SK-N-DZ (cell line): Measurements from ENCODE around the gene LIPM.
"Not testable (repeated sequence)": the region's sequence is repeated elsewhere in the genome, so short reads cannot be mapped to it uniquely, and the experiment has no call there.

ENCODE experiments used
- DNase-seq: peaks from one replicate; pipeline ENCODE4 v3.0.0-alpha.2; 2015; ENCODE audit warnings: low spot score

Gene LIPM

DNA sequence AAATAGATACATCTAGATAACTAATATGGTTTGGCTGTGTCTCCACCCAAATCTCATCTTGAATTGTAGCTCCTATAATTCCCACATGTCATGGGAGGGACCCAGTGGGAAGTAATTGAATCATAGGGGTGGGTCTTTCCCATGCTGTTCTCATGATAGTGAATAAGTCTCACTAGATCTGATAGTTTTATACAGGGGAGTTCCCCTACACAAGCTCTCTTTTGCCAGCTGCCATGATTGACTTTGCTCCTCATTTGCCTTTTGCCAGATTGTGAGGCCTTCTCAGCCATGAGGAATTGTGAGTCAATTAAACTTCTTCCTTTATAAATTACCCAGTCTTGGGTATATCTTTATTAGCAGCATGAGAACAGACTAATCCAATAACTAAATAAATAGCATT is 35.1 kb downstream of the LIPM start:
- DNase-seq, result not testable (repeated sequence)

DNA sequence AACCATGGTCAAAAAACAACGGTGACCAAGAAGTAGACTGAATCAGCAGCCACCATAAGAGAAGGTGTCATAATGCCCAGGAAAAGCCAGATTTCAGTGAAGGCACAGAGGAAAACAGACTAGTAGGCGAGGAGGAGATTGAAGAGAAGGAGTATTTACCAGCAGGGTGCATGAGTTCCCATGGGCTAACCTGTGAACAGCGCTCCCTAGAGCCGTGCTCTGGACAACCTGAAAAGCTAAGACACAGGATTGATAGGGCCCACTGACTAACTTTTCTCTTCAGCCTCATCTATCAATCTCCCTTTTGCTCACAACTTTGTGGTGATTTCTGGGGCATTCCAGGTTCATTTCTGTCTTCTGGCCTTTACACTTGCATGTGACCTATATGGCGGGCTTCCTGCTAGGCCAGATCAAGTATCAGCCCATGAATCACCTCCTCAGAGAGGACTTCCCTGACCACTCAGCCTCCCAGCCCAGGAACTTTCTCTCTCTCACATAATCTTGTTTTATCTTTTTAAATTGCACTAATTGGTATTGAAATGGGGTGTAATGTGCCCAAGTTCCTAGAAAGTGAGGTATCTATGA is 36.3 kb downstream of the LIPM start:
- no peak for DNase-seq

DNA sequence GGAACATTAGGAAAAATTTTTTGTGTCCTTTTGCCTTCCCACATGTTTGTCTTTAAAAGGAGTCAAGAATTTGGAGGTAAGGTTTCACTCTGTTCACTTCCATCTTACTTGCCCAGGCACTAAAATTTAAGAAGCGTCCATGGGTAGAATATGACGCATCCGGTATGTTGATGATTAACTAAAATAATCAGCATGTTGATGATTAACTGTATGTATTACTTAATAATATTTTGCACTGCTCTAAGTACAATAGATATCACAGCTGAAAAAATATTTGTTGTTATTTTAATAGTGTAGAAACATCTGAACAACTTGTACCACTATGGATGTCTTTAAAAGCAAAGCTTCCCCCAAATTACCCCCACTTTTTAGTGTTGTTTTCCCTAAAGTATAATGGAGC is 37.6 kb downstream of the LIPM start:
- DNase-seq, result no peak

DNA sequence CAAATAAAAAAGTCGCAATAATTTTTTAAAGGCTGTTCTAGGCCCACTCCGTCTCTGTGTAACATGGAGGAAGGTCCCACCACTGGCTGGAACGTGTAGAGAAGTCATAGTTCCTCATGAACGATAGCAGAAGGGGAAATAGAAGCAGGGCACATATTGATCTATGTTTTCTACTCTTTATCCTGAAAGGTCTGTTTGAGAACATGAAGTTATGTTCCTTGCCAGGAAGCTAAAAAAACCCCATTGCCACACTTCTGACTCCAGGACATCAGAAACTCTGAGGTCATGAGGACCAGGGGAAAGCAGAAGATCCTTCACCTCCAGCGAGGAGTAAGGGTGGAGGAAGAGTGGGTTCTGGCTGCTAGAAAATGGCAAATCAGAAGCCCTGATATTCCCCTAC is 38.4 kb downstream of the LIPM start:
- no peak for DNase-seq

DNA sequence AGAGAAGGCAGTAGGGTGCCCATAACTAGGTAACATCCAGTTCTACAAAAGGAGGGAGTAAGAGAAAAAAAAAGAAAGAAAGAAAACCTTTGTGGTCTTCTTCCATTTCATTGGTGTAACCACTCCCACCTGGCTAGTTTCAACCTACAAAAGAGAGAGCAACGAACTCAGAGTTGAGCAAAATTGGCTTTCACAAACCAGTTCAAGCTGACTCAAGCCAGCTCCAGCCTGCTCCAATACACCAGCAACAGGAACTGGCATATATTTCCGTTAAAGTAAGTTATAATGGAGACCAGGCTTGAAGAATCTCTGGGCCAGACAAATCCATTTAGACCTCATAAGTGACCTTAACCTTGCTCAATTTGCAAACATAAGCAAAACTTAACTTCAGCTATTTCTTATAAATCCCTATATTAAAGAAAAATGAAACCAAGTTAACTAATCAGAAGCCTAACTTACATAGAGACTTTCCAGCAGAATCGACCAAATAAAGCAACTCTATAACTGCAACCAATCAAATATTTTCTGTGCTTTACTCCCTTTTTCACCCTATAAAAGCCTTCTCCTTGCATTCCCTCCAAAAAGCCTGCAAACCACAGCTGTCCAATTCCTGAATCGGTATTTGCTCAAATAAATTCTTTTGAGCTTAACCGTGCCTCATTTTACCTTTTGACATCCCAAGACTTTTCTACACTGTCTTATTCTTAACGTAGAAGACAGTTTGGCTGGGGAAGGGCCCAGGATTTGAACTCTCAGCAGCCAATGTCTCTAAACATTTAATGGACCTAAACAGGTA is 39.0 kb downstream of the LIPM start:
- DNase-seq, result no peak

DNA sequence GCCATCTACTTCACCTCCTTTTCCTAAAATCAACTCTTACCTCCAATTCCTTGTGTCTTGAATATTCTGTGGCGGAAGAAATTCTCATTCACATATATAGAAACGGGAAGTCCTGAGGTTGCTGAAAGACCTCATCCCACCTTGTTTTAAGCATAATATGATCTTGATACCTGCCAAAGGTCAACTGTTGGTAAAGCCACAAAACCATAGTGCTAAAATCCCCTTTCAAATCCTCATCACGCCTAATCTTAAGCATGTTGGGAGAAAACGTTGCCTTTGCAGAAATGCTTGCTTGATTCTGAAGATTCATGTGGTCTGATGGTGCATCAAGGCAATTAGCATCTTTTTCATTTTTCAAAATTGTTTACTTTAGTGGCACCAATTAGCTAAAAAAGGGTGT is 40.6 kb downstream of the LIPM start:
- DNase-seq, result no peak

DNA sequence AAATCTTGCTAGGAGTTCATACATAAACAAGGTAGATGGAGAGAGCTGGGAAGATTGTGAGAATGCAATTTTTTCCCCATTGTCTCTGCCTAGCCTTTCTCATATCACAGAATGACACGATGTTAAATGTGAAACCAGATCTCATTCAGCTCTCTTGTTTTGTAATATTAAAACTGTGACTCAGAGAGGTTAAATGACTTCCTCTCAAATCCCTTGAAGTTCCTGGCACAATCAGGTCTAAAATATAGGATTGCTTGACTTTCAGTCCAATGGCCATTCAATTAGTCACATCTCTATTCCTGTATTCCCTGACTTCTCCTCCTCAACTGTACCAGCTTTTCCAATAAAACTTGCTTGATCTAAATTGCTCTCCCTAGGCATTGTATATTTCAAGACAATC is 46.0 kb downstream of the LIPM start:
- DNase-seq, result no peak

DNA sequence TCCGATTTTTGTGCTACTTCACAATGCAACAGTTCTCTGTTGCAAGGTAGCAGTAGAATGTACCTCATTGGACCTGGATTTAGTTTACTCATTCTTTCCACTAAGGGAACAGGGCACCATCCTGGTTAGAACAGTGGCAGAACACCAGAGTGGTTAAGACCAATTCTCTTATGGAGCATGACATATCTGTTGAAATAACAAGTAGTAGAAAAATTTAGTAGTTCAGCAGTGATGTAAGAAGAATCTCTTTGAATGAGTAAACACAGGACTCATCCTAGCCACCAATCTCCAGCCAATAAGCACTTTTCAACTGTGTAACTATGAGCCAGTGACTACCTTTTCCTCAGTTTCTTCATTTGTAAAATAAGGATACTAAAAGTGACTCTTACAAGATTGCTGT is 46.7 kb downstream of the LIPM start:
- DNase-seq, result no peak

DNA sequence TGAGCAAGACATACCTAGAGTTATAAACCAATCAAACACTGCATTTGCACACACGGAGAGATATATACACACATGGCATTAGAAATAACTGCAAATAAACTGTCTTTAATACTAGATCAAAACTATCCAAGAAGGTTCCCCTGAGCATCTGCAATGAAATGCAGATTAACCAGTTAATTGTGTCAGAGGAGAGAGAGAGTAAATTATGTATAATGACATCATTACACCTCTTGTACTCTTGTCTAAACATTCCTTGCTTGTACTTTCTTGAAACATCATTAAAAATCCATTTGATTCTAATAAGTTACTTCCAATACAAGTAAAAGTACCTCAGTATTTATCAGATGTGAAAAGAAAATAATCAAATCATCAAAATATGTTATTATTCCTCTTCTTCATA is 48.2 kb downstream of the LIPM start:
- no peak for DNase-seq

DNA sequence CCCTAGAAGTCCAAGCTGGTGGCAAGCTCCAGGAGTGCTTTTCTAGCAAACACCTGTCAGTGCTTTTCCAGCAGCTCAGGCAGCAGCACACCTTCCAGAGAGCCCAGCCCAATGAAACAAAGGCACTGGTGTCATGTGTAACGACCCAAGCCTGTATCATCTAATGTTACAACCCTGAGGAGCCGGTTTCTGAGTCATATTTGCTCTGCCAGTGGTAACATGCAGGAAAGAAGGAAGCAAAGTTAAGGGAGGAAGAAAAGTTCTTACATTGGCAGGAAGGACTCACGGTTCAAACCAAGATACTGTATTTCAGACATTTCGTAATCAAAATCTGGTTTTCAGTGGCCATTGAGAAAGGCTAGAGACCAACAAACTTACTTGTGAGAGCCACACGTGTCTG is 49.2 kb downstream of the LIPM start, which contains the start of gene ANKRD22:
ANKRD22 (minus strand) TSS at position 139 of the 400 bp plus-strand sequence. CDS start 237 bp downstream, outside the sequence.
- DNase-seq, result no peak

- DNase-seq, result no peak
Measured at GRCh38 chr10:88852327-88852726, 49.8 kb downstream of the LIPM start.

DNA sequence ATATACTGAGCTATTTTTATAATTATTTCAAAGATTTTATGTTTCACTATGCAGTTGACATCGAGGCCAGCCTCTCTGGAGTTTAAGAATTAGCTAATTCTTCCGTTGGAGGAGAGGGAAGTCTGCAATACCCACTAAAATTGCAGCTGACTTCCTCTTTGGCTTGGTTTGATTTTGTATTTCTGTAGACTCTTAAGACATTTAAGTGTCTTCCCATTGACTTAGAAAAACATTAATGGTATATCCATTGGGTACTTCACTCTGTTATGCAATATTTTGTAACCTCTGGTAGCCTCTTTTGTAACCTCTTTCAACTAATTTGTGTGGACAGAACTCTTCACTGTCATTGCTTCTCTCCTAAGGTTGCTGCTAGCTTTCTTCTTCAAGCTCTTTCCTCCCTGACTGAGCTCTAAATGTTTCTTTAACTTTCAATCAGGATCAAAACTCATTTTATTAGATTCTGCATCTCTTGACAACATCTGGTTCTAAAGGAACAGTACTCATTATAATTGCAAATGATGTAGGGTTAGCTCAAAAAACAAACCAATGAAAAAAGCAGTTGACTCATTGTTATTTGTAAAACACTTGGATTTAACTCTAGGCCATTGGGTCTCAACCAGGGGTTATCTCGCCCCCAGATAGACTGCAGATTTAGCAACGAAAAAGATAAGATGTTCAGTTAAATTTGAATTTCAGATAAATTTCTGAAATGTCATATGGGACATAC is 50.8 kb downstream of the LIPM start:
- DNase-seq, result no peak

- DNase-seq, result no peak
Measured at GRCh38 chr10:88854684-88855083, 52.2 kb downstream of the LIPM start.

DNA sequence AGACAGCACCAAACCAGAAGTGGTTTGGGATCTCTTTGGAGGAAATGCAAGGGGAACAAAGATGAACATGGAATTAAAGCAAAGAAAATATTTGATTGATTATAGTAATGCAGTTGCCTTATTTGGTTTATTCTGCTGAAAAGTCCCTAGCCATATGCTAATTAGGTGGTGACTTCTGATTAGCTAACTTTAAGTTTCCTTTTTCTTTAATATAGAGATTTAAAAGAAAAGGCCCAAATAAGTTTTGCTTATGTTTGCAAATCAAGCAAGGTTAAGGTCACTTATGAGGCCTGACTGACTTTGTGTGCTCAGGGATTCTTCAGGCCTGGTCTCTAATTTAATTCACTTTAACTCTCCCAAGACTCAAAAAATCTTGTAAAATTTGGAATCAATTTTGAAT is 55.3 kb downstream of the LIPM start:
- DNase-seq, result no peak

GRCh38 chr10:88858491-88858890 is 56.0 kb downstream of the LIPM start:
- DNase-seq, result no peak

GRCh38 chr10:88861036-88861435 is 58.5 kb downstream of the LIPM start:
- DNase-seq, result no peak

DNA sequence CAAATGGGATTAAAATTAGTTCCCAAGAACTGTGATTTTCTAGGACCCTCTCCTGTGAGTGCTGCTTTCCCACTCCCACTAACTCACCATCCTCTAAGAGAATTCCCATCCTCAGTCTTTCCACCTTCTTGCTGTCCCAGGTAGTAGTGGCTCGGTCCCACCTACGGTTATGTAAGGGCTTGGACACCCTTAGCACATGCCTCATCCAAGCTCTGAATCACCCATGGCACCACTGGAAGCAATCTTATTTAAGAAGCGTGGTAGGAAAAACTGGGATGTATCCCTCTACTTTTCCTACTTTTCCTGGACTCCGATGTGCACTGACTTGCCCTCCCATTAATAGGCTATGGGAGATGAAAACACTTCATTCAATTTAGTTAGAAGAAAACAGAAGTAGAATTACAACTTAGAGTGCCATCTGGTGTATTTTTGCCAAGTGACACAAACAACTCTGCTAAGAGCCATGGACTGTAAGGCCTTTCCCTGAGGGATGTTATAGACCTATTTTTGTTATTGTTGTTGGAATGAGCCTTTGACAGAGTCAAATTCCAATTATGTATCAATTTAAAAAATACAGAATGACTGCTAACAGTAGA is 62.8 kb downstream of the LIPM start:
- DNase-seq, result no peak

GRCh38 chr10:88866454-88866853 is 63.9 kb downstream of the LIPM start:
- DNase-seq, result no peak

DNA sequence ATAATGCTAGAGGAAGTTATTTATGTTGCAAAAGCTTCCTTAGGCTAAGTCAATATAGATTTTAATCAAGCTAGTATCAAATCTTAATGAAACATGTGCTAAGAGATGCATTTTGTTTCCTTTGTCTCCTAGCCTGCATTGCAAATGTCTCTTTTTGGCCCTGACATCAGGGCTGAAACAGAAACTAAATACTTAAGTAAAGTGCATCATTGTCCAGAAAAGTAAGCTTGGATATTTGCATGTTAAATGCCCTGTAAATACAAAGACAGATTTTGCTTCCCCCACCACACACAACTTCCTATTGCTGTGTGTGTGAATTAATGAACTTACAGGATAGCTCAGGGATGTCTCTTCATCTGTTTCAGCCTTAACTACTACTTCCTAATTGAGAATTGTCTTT is 67.6 kb downstream of the LIPM start:
- no peak for DNase-seq
